Iris pigment epithelial cell (primary cell): ENCODE results near the gene SRRT.
"Not testable (repeated sequence)": the region's sequence is repeated elsewhere in the genome, so short reads cannot be mapped to it uniquely, and the experiment has no call there.

Experiments used
- DNase-seq: peaks from one replicate; pipeline ENCODE4 v3.0.0-alpha.2; 2011; ENCODE audit warnings: low read depth

Gene SRRT

DNA sequence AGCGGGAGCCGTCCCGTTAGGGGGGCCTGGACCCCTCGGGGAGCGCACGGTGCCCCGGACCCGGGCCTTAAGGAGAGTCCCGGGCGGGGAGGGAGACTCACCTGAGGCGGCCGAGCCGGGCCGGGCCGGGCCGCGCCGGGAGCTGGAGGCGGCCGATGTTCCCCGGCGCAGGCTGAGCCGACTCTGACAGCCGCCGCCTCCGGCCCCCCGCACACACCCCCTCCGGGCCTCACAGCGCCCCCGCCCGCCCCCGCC, 20.7 kb downstream of the SRRT start, which contains the start of gene ACHE:
Gene ACHE, minus strand, starts transcription at position 188 of the 255 bp plus-strand sequence. CDS start 1,656 bp downstream, outside the sequence.
- DNase-seq = no peak

DNA sequence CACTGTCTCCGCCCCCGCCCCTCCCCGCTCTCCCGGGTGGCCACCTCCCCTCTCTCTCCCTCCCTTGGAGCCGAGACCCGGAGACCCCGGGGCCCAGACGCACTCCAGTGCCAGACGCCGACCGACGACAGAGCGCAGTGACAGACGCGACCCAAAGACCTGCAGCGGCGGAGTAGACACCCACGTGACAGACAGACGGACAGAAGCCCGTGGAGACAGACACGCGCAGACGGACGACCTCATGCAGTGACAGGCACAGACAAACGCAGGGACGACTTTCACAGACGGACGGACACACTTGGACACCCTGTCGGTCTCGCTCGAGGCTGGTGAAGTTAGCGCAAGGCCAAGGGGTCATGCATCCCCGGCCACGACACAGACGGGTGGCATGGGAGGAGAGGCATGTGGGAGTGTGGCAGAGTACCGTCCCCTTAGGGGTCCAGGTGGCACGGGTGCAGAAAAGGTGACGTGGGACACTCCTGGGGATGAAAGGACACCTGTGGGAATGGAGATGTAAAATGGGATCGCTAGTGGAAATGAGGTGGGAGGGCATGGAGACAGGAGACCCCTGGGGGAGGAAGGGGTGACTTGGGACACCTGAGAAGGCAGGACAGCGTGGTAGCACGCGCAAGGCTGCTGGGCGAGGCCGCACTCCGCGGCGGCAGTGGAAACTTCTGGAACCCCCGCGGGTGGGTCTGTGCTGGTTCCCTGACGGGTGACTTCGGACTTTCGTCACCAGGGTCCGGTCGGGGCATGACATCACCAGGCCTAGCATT, 21.2 kb downstream of the SRRT start:
- no peak for DNase-seq

DNA sequence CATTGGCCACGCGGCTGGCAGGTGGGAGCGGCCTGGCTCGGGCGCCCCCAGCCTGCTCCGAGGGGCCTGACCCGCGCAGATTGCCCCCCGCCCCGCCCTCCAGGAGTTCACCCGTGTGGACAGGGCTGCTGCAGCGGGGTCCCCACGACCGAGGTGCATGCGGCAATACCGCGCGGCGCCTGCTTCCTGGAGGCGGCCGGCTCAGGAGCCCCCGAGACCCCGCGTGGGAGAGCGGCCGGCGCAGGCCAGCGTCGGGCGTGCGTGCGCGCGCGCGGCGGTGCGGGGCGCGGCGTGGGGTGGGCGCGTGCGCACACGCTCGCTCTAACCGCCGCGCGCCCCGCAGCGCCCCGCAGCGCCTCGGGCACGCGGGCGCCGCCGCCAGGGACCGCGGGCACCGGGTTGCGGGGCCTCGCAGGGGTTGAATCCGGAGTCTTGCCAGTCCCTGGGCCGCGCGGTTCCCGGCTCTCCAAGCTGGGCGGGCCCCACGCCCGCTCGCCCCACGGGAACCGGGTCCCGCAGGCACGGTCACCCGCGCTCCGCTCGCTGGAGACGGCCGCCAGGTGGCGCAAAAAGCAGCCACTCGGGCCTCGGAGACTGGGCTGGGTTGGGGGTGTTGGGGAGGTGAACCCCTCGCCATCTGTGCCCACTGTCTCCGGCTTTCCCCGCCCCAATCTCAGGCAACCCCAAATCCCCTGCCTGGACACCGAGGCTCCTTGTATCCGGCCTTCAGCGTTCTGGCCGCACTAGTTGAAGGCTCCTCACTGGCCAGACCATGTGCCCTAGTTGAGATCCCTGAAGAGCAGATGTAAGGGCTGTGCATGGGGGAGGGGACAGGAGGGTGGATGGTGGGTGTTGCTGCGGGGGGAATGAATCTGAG, 22.1 kb downstream of the SRRT start:
- peak; percentile 11 for DNase-seq

DNA sequence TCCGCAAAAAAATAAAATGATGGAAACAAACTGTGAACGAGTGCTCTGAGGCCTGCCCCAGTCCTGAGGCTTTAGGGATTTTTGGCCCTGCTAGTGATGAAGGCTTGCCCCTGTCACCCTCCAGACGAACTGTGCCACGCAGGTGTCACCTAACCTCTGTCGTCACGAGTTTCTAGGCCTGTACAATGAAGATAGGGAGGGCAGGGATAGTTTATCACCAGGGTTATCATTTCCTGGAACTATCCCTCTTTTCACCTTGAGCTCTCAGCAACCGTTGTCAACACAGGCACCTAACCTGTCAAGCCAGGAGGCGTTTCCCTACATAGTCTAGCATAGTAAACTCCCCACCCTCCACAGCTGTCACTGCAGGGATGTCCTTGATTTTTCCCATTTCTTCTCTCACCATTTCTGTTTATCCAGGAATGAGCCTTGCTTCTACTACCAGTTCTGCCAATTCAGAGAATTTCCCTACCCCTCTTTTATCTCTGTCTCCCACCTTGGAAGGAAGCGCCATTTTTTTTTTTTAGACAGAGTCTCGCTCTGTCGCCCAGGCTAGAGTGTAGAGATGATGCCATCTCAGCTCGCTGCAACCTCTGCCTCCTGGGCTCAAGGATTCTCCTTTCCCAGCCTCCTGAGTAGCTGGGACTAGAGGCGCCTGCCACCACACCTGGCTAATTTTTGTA, 23.0 kb downstream of the SRRT start:
- DNase-seq = no peak

DNA sequence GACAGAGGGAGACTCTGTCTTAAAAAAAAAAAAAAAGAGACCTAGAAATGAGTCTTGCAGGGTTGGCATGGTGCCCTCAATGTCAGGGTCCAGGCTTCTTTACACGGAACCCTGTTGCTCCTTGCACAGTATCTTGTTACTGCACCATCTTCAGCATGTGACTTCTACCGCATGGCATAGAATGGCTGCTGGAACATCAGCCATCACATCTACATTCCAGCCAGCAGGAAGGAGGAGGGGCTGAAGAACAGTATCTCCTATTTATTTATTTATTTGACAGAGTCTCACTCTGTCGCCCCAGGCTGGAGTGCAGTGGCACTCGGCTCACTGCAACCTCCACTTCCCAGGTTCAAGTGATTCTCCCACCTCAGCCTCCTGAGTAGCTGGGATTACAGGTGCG, 24.5 kb downstream of the SRRT start:
- DNase-seq = no peak

DNA sequence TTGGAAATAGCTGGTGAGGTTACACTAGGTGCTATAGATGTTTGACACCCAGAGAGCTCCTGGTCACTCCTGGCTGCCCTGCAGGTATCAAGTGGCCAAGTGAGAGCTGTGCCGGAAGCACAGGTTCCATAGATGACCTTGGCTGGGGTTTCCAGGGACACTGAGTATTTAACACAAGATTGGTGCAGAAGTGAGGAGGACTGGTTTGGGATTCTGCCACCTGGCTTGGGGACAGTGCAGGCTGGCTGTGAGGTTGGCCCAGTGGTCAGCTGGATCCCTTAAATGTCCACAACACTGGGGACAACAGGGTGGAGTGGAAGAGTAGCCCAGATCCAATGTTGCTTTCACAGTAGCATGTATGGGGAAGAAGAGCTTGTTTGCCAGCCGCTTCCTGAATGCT, 26.1 kb downstream of the SRRT start:
- no peak for DNase-seq

DNA sequence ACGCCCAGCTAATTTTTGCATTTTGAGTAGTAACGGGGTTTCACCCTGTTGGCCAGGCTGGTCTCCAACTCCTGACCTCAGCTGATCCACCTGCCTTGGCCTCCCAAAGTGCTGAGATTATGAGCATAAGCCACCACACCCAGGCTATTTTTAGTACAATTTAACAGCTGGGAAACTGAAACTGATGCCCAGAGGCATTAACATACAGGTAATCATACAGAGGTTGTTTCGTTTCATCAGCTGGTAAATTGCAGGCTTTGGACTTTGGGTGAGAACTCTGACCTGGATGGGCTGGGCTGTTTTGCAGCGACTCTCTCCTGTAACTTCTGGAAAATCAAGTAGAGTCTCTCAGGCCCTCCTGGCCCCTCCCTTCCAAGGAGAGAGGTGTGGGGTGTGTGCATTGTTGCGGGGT, 27.0 kb downstream of the SRRT start:
- no peak for DNase-seq

DNA sequence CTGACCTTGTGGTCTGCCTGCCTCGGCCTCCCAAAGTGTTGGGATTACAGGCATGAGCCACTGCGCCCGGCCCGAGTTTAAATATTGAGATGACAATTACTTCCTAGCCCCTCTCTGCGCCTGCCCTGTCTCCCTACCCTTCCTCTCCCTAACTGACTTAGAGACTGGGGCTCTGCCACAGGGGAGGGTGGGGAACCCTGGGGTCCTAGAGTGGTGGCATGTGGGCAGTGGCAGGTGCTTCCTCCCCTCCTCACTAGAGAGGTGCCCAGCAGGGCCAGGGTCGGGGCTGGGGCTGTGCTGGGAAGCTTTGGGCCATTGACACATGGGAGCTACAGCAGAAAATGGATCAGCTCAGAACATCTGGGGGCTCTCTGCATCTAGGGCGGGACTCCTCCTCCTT, 27.7 kb downstream of the SRRT start:
- DNase-seq = no peak

DNA sequence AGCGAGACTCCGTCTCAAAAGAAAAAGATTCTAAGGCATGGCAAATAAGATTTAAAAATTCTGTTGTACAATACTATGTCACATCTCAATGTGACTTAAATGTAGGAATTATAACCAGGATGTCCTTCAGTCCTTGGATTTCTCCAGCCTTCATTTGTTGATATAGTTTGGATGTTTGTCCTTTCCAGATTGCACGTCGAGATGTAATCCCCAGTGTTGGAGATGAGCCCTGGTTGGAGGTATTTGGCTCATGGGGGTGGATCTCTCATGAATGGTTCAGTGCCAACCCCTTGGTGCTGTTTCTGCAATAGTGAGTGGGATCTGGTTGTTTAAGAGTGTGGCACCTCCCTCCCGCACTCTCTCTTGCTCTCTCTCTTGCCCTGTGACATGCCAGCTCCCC, 33.6 kb downstream of the SRRT start:
- DNase-seq = no peak

DNA sequence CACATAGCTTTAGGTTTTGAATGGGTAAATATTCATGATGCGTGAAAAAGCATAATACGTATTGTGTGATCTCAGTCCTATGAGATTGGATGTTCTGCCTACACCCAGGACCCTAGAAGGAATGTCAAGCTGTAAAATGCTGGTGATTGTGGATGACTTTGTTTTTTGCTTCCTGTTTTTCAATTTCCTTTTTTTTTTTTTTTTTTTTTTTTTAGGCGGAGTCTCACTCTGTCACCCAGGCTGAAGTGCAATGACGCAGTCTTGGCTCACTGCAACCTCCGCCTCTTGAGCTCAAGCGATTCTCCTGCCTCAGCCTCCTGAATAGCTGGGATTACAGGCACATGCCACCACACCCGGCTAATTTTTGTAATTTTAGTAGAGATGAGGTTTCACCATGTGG, 35.5 kb downstream of the SRRT start:
- DNase-seq = not testable (repeated sequence)

DNA sequence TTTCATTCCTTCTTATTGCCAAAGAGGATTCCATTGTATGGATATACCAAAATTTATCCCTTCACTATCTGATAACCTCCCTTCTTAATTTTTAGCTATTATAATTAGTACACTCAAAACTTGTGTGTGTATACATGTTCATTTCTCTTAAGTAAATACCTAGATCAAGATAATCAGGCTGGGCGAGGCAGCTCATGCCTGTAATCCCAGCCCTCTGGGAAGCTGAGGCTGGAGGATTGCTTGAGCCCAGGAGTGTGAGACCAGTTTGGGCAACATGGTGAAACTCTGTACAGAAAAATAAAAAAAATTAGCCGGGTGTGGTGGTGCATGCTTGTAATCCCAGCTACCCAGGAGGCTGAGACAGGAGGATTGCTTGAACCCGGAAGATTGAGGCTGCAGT, 36.6 kb downstream of the SRRT start:
- no peak for DNase-seq

DNA sequence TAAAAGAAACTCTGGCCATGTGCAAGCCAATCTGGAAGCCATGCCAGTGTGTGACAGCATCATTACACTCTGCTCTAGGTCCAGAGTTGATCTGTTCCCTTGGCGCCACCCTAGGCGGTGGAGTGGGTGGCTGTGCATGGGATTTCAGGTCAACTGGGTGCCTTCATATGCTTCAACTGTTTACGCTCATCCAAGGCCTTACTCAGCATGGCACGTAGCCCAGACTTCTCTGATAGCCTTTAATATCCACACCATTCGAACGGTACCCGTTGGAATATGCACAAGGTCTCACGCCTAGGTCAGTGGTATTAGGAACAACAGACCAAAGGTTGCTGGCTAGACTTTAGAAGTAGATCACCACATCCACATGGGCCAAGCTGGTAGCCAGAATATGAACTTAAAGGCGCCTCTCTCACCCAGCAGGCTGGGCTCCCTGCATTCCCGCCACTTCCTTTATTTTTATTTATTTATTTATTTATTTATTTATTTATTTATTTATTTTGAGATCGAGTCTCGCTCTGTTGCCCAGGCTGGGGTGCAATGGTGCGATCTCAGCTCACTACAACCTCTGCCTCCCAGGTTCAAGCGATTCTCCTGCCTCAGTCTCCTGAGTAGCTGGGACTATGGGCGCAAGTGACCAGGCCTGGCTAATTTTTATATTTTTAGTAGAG, 39.4 kb downstream of the SRRT start:
- DNase-seq = no peak

DNA sequence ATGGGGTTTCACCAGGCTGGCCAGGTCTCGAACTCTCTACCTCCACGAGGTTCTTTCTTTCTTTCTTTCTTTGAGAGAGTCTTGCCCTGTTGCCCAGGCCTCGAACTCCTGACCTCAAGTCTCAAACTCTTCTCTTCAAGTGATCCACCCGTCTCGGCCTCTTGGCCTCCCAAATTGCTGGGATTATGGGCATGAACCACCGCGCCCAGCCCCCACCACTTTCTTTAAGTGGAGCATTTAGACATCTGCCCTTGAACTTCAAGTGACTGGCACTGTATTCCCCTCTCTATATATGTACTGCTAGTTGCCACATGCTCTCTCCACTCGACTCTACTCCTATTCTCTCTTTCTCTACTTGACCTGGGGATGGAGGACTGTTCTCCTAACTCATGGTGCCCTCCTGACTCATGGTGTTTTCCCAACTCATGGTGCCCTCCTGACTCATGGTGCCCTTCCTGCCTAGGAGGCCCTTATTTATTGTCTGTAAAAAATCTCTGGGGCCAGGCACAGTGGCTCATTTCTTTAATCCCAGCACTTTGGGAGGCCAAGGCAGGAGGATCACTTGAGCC, 40.1 kb downstream of the SRRT start:
- no peak for DNase-seq

DNA sequence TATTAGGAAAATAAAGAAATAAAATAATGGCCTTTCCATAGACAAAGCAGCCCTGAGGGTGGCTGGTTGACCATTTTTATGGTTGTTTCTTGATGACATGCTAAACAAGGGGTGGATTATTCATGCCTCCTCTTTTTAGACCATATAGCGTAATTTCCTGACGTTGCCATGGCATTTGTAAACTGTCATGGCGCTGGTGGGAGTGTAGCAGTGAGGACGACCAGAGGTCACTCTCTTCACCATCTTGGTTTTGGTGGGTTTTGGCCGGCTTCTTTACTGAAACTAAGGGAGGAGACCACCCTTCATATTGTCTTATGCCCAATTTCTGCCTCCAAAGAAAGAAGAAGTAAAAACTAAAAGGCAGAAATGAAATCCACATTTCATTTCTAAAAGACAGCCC, 44.4 kb downstream of the SRRT start:
- not testable (repeated sequence) for DNase-seq

DNA sequence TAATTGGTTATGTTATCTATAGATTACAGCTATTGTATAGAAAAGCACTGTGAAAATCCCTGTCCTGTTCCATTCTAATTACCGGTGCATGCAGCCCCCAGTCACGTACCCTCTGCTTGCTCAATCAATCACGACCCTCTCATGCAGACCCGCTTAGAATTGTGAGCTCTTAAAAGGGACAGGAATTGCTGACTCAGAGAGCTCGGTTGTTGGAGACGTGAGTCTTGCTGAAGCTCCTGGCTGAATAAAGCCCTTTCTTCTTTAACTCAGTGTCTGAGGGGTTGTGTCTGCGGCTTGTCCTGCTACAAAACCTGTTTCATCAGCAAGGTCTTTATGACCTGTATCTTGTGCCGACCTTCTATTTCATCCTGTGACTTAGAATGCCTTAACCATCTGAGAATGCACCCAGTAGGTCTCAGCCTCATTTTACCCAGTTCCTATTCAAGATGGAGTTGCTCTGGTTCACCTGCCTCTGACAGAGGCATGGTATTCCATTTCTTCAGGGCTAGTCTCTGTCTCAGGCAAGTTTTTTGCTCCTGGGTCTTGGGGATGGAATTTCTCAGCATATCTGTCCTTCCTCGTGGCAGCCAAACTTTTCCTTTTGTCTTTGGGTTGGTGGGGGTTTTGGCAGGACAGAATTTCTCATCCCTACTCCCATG, 45.0 kb downstream of the SRRT start:
- not testable (repeated sequence) for DNase-seq

DNA sequence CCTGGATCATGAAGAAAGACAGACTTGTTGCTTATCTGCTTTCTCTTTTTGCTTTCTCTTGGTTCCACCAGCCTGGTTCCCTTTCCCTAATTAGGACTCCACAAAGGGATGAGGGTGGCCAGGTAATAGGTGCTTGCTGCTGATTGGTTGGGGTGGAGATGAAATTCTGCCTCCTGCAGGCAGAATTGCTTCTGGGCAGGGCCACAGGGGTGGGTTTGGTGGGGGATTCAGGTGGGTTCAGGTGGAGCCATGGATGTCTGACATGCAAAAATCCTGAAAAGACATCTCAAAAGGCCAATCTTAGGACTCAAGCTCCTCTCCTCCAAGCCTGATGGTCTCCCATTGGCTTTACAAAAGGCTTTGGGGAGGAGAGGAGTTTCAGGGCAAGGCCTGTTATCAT, 46.1 kb downstream of the SRRT start:
- no peak for DNase-seq

DNA sequence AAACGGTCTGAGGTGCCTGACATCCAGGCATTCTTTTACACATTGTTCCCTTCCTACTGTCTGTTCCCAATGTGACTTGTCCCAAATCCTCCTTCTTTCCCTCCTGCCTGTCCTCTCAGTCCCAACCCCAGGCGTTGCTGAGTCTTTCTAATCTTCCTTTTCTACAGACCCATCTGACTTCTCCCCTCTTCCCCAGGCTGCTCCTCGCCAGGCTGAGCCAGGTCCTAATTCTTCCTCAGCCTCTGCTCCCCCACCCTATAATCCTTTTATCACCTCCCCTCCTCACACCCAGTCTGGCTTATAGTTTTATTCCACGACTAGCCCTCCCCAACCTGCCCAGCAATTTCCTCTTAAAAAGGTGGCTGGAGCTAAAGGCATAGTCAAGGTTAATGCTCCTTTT, 48.7 kb downstream of the SRRT start:
- DNase-seq = not testable (repeated sequence)

DNA sequence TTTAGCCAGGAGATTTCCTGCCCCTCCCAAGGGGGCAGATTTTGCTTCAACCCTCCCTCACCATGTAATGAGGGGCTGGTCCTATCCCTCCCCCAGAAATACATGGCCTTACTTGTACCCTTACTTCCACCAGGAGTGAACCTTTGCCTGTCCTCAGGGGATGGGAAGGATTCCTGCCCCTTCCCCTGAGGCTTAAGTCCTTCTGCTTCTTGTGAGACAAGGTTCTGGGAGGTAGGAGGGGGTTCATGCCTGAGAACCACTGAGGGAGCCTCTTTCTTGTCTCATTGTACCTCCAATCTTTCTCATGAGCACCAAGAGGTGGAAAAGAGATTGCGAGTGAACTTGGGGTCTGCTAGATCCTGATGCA, 54.9 kb downstream of the SRRT start:
- DNase-seq = no peak

DNA sequence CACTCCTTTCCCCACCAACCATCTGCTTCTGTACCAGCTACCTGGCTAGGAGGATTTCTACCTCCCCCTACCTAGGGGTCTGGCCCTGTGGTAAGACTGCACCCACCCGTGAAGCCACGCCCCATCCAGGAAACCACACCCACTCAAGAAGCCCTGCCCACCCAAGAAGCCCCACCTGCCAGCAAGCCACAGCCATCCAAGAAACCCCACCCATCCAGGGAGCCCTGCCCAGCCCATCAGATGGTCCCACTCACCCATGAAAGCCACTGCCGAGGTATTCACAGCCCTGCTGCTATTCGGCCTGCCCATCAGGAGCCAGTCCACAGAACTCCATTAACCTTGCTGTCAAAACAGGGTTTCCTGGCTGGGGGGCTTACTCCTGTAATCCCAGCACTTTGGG, 58.8 kb downstream of the SRRT start:
- DNase-seq = no peak

DNA sequence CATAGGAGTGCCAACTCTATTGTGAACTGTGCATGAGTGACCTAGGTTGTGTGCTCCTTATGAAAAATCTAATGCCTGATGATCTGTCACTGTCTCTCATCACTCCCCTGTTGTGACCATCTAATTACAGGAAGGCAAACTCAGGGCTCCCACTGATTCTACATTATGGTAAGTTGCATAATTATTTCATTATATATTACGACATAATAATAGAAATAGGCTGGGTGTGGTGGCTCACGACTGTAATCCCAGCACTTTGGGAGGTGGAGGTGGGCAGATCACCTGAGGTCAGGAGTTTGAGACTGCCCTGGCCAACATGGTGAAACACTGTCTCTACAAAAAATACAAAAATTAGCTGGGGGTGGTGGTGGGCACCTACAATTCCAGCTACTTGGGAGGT, 60.5 kb downstream of the SRRT start:
- not testable (repeated sequence) for DNase-seq

DNA sequence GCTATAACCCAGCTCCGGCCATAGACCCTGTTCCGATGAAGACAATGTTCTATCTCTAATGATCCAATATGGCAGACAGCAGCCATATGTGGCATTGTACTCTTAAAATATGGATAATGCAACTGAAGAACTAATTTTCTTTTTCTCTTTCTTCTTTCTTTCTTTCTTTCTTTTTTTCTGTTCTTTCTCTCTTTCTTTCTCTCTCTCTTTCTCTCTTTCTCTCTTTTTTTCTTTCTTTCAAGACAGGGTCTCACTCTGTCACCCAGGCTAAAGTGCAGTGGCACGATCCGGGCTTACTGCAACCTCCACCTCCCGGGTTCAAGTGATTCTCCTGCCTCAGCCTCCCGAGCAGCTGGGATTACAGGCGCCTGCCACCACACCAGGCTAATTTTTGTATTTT, 61.3 kb downstream of the SRRT start:
- DNase-seq = not testable (repeated sequence)
